ENCODE results near the gene SCRN3.
"Not testable (repeated sequence)": the region's sequence is repeated elsewhere in the genome, so short reads cannot be mapped to it uniquely, and the experiment has no call there.

SCRN3 gene

GRCh38 chr2:174395284-174395968, at the start of gene SCRN3:
TSS of gene SCRN3 (plus strand) at chr2:174395730. CDS start at chr2:174398284, 2,554 bp downstream.
- peak; percentile 85 for DNase-seq

GRCh38 chr2:174350018-174350417, 45.5 kb upstream of the SCRN3 start:
- peak; percentile 6 for DNase-seq

GRCh38 chr2:174350593-174351181, 44.8 kb upstream of the SCRN3 start:
- DNase-seq = no peak

- no peak for DNase-seq
These were observed 42.5 kb upstream of the SCRN3 start for GRCh38 chr2:174353004-174353403.

GRCh38 chr2:174356347-174356746, 39.2 kb upstream of the SCRN3 start:
- DNase-seq = no peak

GRCh38 chr2:174359663-174360062, 35.9 kb upstream of the SCRN3 start:
- not testable (repeated sequence) for DNase-seq

GRCh38 chr2:174362949-174363348, 32.6 kb upstream of the SCRN3 start:
- DNase-seq = no peak

GRCh38 chr2:174363492-174364225, 31.9 kb upstream of the SCRN3 start:
- DNase-seq = not testable (repeated sequence)

GRCh38 chr2:174364628-174365027, 30.9 kb upstream of the SCRN3 start:
- DNase-seq = no peak

GRCh38 chr2:174365571-174365970, 30.0 kb upstream of the SCRN3 start:
- DNase-seq = no peak

GRCh38 chr2:174368691-174369090, 26.8 kb upstream of the SCRN3 start:
- no peak for DNase-seq

- DNase-seq = no peak
These were observed 18.6 kb upstream of the SCRN3 start for GRCh38 chr2:174376967-174377366.

- DNase-seq = no peak
These were observed 11.7 kb upstream of the SCRN3 start for GRCh38 chr2:174383796-174384195.

GRCh38 chr2:174385201-174385600, 10.3 kb upstream of the SCRN3 start:
- no peak for DNase-seq

GRCh38 chr2:174388706-174389105, 6.8 kb upstream of the SCRN3 start:
- DNase-seq = not testable (repeated sequence)

- no peak for DNase-seq
These were observed 6.0 kb upstream of the SCRN3 start for GRCh38 chr2:174389542-174389941.

GRCh38 chr2:174390303-174390702, 5.2 kb upstream of the SCRN3 start:
- not testable (repeated sequence) for DNase-seq

- DNase-seq = no peak
These were observed 2.8 kb upstream of the SCRN3 start for GRCh38 chr2:174392706-174393105.

GRCh38 chr2:174395969-174396630, 570 bp downstream of the SCRN3 start:
- no peak for DNase-seq

GRCh38 chr2:174397773-174398172, 2.2 kb downstream of the SCRN3 start:
- no peak for DNase-seq

GRCh38 chr2:174399171-174399570, 3.6 kb downstream of the SCRN3 start:
- DNase-seq = no peak

GRCh38 chr2:174400853-174401252, 5.3 kb downstream of the SCRN3 start:
- no peak for DNase-seq

- DNase-seq = no peak
These were observed 8.1 kb downstream of the SCRN3 start for GRCh38 chr2:174403628-174404027.

Measured in NCI-H1105 (cell line).